GM20000 (cell line): Measurements from ENCODE around the gene GNL1.

Experiments
- DNase-seq: peaks from one replicate; pipeline ENCODE4 v3.0.0; 2012; ENCODE audit warnings: low spot score
- TF ChIP-seq, protein P1 (sequence below): IDR thresholded peaks from 2 replicates; pipeline ENCODE4 v1.5.1; 2012; ENCODE audit warnings: mild to moderate bottlenecking, control low read depth; ENCODE audit errors: extremely low read depth, missing control alignments

Gene GNL1

DNA sequence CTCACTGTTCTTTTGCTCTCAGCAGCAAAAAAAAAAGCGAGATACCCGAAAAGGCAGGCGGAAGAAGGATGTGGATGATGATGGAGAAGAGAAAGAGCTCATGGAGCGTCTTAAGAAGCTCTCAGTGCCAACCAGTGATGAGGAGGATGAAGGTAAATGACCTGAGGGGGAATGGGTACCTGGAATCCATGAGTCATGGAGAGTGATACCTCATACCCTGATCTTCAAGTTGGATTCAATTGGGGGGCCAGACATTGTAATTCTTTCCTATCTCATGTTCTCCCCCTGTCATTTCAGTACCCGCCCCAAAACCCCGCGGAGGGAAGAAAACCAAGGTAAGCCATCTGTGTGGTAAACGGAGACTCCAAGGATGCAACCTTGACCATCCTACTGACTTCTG lies 21.8 kb upstream of the GNL1 start:
- TF ChIP-seq, protein P1, sequence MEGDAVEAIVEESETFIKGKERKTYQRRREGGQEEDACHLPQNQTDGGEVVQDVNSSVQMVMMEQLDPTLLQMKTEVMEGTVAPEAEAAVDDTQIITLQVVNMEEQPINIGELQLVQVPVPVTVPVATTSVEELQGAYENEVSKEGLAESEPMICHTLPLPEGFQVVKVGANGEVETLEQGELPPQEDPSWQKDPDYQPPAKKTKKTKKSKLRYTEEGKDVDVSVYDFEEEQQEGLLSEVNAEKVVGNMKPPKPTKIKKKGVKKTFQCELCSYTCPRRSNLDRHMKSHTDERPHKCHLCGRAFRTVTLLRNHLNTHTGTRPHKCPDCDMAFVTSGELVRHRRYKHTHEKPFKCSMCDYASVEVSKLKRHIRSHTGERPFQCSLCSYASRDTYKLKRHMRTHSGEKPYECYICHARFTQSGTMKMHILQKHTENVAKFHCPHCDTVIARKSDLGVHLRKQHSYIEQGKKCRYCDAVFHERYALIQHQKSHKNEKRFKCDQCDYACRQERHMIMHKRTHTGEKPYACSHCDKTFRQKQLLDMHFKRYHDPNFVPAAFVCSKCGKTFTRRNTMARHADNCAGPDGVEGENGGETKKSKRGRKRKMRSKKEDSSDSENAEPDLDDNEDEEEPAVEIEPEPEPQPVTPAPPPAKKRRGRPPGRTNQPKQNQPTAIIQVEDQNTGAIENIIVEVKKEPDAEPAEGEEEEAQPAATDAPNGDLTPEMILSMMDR, result no peak
- DNase-seq, result no peak

DNA sequence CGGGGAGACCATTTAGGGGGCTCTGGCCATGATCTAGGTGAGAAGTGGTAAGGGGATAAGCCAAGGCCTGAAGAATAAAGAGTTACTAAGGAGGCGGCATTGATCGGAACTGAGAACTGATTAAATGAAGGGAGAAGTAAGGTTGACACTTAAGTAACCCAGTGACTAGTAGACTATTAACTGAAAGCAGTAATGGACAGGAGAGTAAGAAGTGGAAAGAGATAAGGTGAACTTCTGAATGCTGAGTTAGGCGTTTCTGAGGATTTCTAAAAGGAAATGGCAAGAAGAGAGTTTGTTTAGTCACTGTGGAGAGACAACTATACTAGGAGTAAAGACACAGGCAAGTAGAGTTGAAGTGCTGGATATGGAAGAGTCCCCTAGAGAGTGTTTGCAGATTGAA lies 16.8 kb upstream of the GNL1 start:
- TF ChIP-seq, protein P1, result no peak
- DNase-seq, result no peak

DNA sequence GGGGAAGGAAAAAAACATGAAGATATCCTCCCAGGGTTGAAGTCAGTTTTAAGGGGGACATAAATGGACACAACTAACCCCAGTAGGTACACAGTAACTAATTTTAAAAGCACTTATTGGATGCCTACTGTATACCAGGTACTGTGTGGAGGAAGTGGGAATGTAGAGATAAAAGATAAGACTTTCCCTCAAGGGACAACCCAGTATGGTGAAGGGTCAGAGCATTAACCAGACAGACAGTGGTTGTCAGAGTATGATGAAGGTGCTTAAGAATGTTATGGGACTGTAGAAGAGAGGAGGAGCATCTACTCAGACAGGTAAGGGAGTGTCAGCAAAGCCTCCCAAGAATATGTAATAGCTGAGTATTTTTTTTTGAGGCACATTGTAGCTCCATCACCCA lies 15.9 kb upstream of the GNL1 start:
- TF ChIP-seq, protein P1, result no peak
- no peak for DNase-seq

DNA sequence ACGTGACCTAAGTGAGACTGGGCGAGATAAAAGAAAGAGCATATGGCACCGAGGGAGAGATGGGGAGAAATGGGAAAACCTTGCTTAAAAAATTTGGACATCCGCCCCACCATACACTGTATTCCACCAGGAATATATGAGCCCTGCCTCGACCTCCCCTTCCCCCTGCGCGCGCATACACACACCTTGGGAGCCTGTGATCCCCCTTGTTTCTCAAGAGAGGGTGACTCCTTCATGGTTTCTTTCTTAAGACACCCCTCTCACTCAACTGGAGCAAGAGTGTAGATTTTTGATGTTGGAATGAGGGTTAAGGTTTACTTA lies 15.4 kb upstream of the GNL1 start:
- TF ChIP-seq, protein P1, result no peak
- DNase-seq, result no peak

DNA sequence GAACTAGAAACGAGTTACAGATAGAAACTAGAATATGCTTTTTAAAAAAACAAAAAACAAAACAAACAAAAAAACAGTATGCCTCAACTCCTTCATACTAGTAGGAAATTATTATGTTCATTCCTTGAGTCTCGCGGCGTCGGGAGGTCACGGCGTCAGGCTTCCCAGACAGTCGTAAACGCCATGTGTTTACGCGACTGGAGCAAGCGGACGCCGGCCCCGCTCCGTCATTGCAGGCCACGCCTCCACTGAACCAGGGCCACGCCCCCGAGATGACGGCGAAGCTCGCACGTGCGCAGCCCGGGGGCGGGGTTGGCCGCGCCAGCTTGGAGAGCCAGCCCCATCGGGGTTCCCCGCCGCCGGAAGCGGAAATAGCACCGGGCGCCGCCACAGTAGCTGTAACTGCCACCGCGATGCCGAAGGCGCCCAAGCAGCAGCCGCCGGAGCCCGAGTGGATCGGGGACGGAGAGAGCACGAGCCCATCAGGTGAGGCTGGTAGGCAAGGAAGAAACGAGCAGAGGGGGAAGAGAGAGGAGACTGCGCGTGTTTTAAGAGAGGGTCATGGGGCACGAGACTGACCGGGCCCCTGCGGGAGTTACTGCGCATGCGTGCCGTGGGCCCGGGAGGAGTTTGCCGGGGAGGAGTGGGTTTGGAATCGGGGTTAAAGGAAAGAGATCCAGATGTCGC lies 14.9 kb upstream of the GNL1 start, which contains the start of gene ABCF1:
ABCF1 (plus strand) TSS at position 368 of the 687 bp plus-strand sequence; CDS start at position 414, 46 bp downstream.
- TF ChIP-seq, protein P1, result no peak
- DNase-seq, result peak; percentile 96

DNA sequence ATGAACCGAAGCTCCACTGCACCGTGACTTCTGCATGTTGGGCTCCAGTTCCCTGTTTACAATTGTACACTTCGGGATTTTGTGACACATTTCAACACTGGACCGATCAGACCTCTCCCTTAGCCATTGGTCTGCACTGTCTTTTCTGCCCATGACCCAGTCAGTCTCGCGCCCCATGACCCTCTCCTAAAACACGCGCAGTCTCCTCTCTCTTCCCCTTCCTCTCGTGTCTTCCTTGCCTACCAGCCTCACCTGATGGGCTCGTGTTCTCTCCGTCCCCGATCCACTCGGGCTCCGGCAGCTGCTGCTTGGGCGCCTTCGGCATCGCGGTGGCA lies 14.4 kb upstream of the GNL1 start:
- TF ChIP-seq, protein P1, result no peak

DNA sequence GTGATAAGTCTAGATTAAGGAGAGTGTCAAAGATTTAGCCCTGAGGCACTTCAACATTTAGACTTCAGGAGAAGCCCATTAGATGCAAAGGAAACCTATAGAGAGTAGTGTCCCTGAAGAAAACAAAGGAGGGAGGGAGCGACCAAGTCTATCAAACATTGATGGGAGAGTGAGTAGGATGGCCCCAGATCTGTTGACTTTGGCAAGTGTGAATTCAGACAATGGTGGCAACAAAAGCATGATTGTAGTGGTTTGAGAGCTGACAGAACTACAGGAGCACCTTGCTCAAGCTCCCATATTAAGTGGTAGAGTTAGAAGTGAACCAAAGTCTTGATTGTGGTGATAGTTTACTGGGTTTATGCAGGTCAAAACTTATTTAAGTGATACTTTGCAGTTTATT lies 14.0 kb upstream of the GNL1 start:
- no peak for DNase-seq
- TF ChIP-seq, protein P1, result no peak

More for the DNA sequence above, 14.4 kb upstream of the GNL1 start:
- DNase-seq, result no peak
